Measurements from ENCODE around the gene PTPRG. TPM values are rescaled to one million over a fixed set of nuclear protein-coding genes. Genes with fewer than 3 reads are reported as not detected.

Gene PTPRG
- total and polyA plus RNA-seq, 10 of the 15 experiments (the other 5 are each of a cell fraction or from before 2014, with no cell fraction given), result 0.29 to 20.7 (median 1.4) TPM

GRCh38 chr3:61948699-61949305 lies 387.4 kb downstream of the PTPRG start:
- ChIA-PET SMC1A (ENCODE audit: uncharacterized antibody, unreplicated experiment) (interaction anchor here (0.7 to 2.1 kb wide), 10 partner anchors 11 to 385 kb away, joined by 3 to 5 read pairs (median 3); no protein-coding TSS in a partner anchor), RAD21 (ENCODE audit: unreplicated experiment) (interaction anchor here (0.6 to 2.0 kb wide), 4 partner anchors 10 to 388 kb away, joined by 4 to 10 read pairs (median 4); partner anchors contain the start of gene PTPRG), POLR2A (interaction anchor here (0.6 to 0.7 kb wide), 5 partner anchors 17 to 975 kb away, joined by 3 to 7 read pairs (median 4); no protein-coding TSS in a partner anchor), CTCF (interaction anchor here (0.9 to 4.3 kb wide), 4 partner anchors 13 to 103 kb away, joined by 3 to 52 read pairs (median 6); no protein-coding TSS in a partner anchor)
- no peak for TF ChIP-seq MXI1 (IDR thresholded peaks at IDR 0.05; ENCODE audit: low read depth, low read length)
- TF ChIP-seq ASH2L (IDR thresholded peaks at IDR 0.05; ENCODE audit: borderline replicate concordance, low read depth), result no peak
- TF ChIP-seq CTCF (IDR thresholded peaks at IDR 0.05 in 2 of 3, conservative IDR thresholded peaks at IDR 0.05 in 1 of 3; ENCODE audit: control insufficient read depth in 2 of 3, extremely low read depth in 1 of 3, insufficient read depth in 1 of 3, low read depth in 3 of 3, low read length in 3 of 3), result no peak
- no peak for TF ChIP-seq RFX5 (IDR thresholded peaks at IDR 0.05; ENCODE audit: low read depth, low read length)
- TF ChIP-seq SREBF2 (IDR thresholded peaks at IDR 0.05; ENCODE audit: low read length), result no peak
- no peak for TF ChIP-seq IRF3 (IDR thresholded peaks at IDR 0.05)
- H3K4me1 ChIP-seq (ENCODE audit: control insufficient read depth, insufficient read depth, low read length), result no peaks in the 10 kb centered on the region
- no peak overlapping the region for H3K4me3 ChIP-seq
- 71% methylated on average over 4 of the region's 5 CpGs for WGBS (ENCODE audit: insufficient coverage, insufficient replicate concordance, low lambda C conversion rate, missing lambda C conversion rate)
- no peak for ATAC-seq
- no peaks in the 10 kb centered on the region for H4K20me1 ChIP-seq (ENCODE audit: control insufficient read depth, insufficient read depth)
- no peak for DNase-seq (ENCODE audit: low read depth, low spot score)
- intact Hi-C loops (cut with micrococcal nuclease; ENCODE audit: unreplicated experiment), result no loop called here
- in situ Hi-C loops (cut with MboI), result no loop called here
- H3K9me3 ChIP-seq (replicated peaks; ENCODE audit: control insufficient read depth, insufficient read depth, low read length), result no peaks in the 10 kb centered on the region
- no peak overlapping the region for H3K4me2 ChIP-seq (ENCODE audit: control insufficient read depth, insufficient read depth)
- no peaks in the 10 kb centered on the region for H3K27me3 ChIP-seq (replicated peaks in 1 of 2; ENCODE audit: control insufficient read depth in 2 of 2, insufficient read depth in 2 of 2, low read length in 1 of 2)
- BruUV-seq (replicated peaks), result no TSS peak
- no peak overlapping the region for H2AFZ ChIP-seq (ENCODE audit: control insufficient read depth, low read depth, low read length)
- no peaks in the 10 kb centered on the region for H3K79me2 ChIP-seq (ENCODE audit: control insufficient read depth, insufficient read depth, low read length)
- no peak for FAIRE-seq
- H3K9ac ChIP-seq (ENCODE audit: control insufficient read depth, insufficient read depth, low read length), result no peak overlapping the region
- H3K27ac ChIP-seq (ENCODE audit: control insufficient read depth, insufficient read depth), result no peak overlapping the region
- no peaks in the 10 kb centered on the region for H3K36me3 ChIP-seq (ENCODE audit: control insufficient read depth in 2 of 2, insufficient read depth in 2 of 2, low read length in 1 of 2)
